ENCODE results near the gene GPR143. TPM values are rescaled to one million over a fixed set of nuclear protein-coding genes. Genes with fewer than 3 reads are reported as not detected.

GPR143 gene
- total RNA-seq, 2 experiments from 2014 or later = not detected

DNA sequence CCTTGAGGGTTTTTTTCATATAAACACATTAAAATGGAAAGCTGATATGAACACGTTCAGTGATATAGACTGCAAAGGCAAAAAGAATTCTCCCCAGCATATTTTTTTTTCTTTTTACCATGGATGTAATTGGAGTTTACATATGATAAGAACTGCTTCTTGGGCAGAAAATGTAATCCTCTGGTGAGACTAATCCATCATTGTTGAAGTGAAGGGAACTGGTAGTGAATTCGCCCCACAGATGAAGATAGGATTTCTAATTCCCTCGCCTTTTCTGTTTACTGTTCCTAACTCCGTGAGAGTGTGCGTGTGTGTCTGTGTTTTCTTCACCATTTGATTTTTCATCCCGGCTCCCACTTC is 88.9 kb downstream of the GPR143 start:
- intact Hi-C loops (cut with micrococcal nuclease) = loop anchor here (1.0 to 5.0 kb wide), 10 partner anchors 32 to 421 kb away; no protein-coding TSS in a partner anchor
- ChIA-PET CTCF (interaction anchor here (1.4 kb wide), 1 partner anchor 363 kb away, joined by 3 read pairs; no protein-coding TSS in a partner anchor), POLR2A (interaction anchor here (0.7 kb wide), 1 partner anchor 38 kb away, joined by 3 read pairs; no protein-coding TSS in a partner anchor)
- H3K27ac Mint-ChIP-seq = no peak overlapping the region
- H3K9me3 Mint-ChIP-seq = peaks cover 4% of the 10 kb centered on the region
- H3K4me3 Mint-ChIP-seq = no peak overlapping the region
- peaks cover 20% of the 10 kb centered on the region for H3K4me1 Mint-ChIP-seq (ENCODE audit: low read depth)
- DNase-seq = no peak
- H3K27me3 Mint-ChIP-seq = no peaks in the 10 kb centered on the region
- peaks cover 15% of the 10 kb centered on the region for H3K36me3 Mint-ChIP-seq

GRCh38 chrX:9676306-9676705 is 89.3 kb downstream of the GPR143 start:
- H3K36me3 Mint-ChIP-seq = peaks cover 15% of the 10 kb centered on the region
- H3K27me3 Mint-ChIP-seq = no peaks in the 10 kb centered on the region
- DNase-seq = no peak
- ChIA-PET CTCF (interaction anchor here (1.4 kb wide), 1 partner anchor 363 kb away, joined by 3 read pairs; no protein-coding TSS in a partner anchor), POLR2A (no interaction called here)
- H3K27ac Mint-ChIP-seq = no peak overlapping the region
- H3K9me3 Mint-ChIP-seq = peaks cover 4% of the 10 kb centered on the region
- H3K4me1 Mint-ChIP-seq (ENCODE audit: low read depth) = peaks cover 20% of the 10 kb centered on the region
- H3K4me3 Mint-ChIP-seq = no peak overlapping the region
- intact Hi-C loops (cut with micrococcal nuclease) = loop anchor here (2.0 to 5.0 kb wide), 2 partner anchors 220 to 421 kb away; no protein-coding TSS in a partner anchor

Other genes with a start within 250 kb of the GPR143 start
- not detected for gene SHROOM2, start 20.6 kb upstream of the GPR143 start, total RNA-seq
- not detected for gene CLDN34, start 201.5 kb upstream of the GPR143 start, total RNA-seq